H1 (cell line): ENCODE data around the gene LIN54. TPM values are rescaled to one million over a fixed set of nuclear protein-coding genes. Genes with fewer than 3 reads are reported as not detected.

Source experiments
- ATF3 ChIP-seq: IDR thresholded peaks from 2 replicates; pipeline ENCODE4 v1.6.1; 2011; ENCODE audit warnings: low read depth, mild to moderate bottlenecking, low read length; ENCODE audit not compliant: insufficient read depth
- CBX5 ChIP-seq: fragments of 300-800, 300-1000 bp; sonication (generic); IDR thresholded peaks from 2 replicates; pipeline ENCODE4 v1.7.1; 2016; ENCODE audit warnings: antibody characterized with exemption, low read length, low read depth
- CEBPB ChIP-seq: IDR thresholded peaks from 2 replicates; pipeline ENCODE4 v1.6.1; 2012; ENCODE audit warnings: low read depth, low read length
- E2F6 ChIP-seq: IDR thresholded peaks from 2 replicates; pipeline ENCODE4 v1.6.1; 2012; ENCODE audit warnings: inconsistent platforms
- EGR1 ChIP-seq: IDR thresholded peaks from 2 replicates; pipeline ENCODE4 v1.6.1; 2011; ENCODE audit warnings: low read depth, low read length, borderline replicate concordance
- USF2 ChIP-seq: IDR thresholded peaks from 2 replicates; pipeline ENCODE4 v1.6.1; 2011; ENCODE audit warnings: low read length, improper control_type of control experiment
- polyA plus RNA-seq, 7 experiments: library from polyadenylated mRNA; depleted of rRNA in 3 of 7; stranded (reverse) in 5 of 7; unstranded in 2 of 7; fragments of >200 nt in 5 of 7; fragments of 200-250 nt in 2 of 7; gene quantifications; 1 replicate in 5 of 7; 2 replicates in 1 of 7; 4 replicates in 1 of 7; pipeline versions ENCODE4 v1.2.1 to v1.2.3, GENCODE V29; 2011 to 2013; ENCODE audit warnings: missing spikeins in 2 of 7, mixed read lengths in 2 of 7
- total RNA-seq: library from RNA; stranded (reverse); fragmentation: NEBNext Ultra II Directional; extraction: Animal tissue kit (Norgen Biotek cat#: 25700); gene quantifications from 2 replicates; pipeline ENCODE4 v1.2.1, GENCODE V29; 2021

LIN54 gene
- total and polyA plus RNA-seq, 2 of the 8 experiments (the other 6 are each of a cell fraction or from before 2014, with no cell fraction given): 5.7 to 11.1 TPM

GRCh38 chr4:83019794-83020494, 9.3 kb upstream of the LIN54 start (continued):
- TF ChIP-seq ATF3 (no peak), E2F6 (no peak), CBX5 (no peak), CEBPB (no peak), EGR1 (no peak), USF2 (no peak)
